GM21717 (cell line): ENCODE results near the gene FMO3.

Experiments
- ATAC-seq: cut with Tn5 transposase; IDR thresholded peaks from one replicate; pipeline ENCODE4 v1.9.1; 2021; ENCODE audit warnings: mild to moderate bottlenecking, moderate library complexity; ENCODE audit not compliant: unreplicated experiment

Gene FMO3

GRCh38 chr1:171155484-171155883 lies 64.8 kb downstream of the FMO3 start:
- ATAC-seq, result no peak

- no peak for ATAC-seq
Observed at GRCh38 chr1:171158096-171158495, 67.4 kb downstream of the FMO3 start.

GRCh38 chr1:171158551-171158950 lies 67.8 kb downstream of the FMO3 start:
- no peak for ATAC-seq

GRCh38 chr1:171159148-171159547 lies 68.4 kb downstream of the FMO3 start:
- no peak for ATAC-seq

GRCh38 chr1:171160211-171160610 lies 69.5 kb downstream of the FMO3 start:
- ATAC-seq, result no peak

- no peak for ATAC-seq
Observed at GRCh38 chr1:171160639-171161354, 70.1 kb downstream of the FMO3 start.

- ATAC-seq, result no peak
Observed at GRCh38 chr1:171161431-171161830, 70.7 kb downstream of the FMO3 start.

- ATAC-seq, result no peak
Observed at GRCh38 chr1:171166361-171166760, 75.7 kb downstream of the FMO3 start.
